DMS79 (cell line): ENCODE data around the gene IFT22.
A peak's percentile ranks its signal among the peaks of the same experiment; 100 is the strongest.
"Not testable (repeated sequence)": the region's sequence is repeated elsewhere in the genome, so short reads cannot be mapped to it uniquely, and the experiment has no call there.

Experiments
- DNase-seq: peaks from one replicate; lab custom pipeline; 2025; lab: John Stamatoyannopoulos, UW

IFT22 gene

DNA sequence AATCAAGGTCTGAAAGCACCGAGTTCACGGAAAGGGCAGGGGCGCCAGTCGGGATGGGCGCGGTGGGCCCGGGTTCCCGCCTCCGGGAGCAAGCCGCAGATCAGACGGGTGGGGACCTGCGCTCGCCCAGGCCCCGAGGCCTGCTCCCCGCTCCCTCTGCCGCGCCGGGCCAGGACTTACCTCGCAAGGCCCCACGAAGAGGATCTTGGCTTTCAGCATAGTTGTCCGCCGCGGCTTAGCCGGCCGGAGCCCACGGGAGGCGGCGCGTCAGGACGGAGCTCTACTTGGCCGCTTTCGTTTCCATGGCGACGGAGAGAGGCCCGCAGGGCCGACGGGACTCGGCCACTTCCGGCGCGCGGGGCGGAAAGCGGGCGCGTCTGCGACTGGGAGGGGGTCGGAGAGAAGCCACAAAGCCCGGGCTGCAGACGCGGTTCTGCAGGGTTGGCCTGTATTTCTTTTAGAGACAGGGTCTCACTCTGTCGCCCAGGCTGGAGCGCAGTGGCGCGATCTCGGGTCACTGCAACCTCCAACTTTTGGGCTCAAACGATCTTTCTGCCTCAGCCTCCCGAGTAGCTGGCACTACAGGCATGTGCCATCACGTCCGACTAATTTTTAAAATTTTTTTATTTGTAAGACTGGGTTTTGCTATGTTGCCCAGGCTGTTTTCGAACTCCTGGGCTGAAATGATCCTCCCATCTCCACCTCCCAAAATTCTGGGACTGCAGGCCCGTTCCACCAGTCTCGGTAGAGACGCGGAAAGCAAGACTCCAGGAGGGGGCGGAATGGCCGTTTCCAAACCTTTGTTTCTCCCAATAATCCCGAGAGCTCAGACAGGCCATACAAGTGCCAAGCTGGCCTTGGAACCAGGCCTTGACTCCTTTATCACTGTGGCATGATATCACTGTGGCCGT lies at the start of gene IFT22:
Gene IFT22 (minus strand): TSS at position 322 of the 911 bp plus-strand sequence. CDS start 103 bp downstream, at position 219.
- DNase-seq = peak; percentile 86

DNA sequence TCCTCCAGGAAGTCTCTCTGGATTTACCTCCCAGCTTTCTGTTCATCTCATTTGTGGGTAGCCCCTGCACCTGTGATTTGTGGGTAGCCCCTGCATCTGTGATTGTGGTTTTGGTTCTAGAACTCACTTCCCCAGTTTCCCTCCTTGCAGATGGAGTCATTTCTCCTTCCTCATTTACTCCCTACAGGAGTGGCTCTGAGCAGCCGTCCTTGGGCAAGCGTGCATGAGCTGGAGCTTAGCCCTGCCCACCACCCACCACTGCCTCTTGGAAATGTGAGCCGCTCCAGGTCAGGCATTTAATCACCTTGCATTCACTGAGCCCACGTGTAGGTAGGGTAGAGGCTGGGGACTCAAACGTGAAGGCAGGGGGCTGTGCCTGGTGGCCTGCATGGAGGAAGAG lies 49.2 kb upstream of the IFT22 start:
- no peak for DNase-seq

DNA sequence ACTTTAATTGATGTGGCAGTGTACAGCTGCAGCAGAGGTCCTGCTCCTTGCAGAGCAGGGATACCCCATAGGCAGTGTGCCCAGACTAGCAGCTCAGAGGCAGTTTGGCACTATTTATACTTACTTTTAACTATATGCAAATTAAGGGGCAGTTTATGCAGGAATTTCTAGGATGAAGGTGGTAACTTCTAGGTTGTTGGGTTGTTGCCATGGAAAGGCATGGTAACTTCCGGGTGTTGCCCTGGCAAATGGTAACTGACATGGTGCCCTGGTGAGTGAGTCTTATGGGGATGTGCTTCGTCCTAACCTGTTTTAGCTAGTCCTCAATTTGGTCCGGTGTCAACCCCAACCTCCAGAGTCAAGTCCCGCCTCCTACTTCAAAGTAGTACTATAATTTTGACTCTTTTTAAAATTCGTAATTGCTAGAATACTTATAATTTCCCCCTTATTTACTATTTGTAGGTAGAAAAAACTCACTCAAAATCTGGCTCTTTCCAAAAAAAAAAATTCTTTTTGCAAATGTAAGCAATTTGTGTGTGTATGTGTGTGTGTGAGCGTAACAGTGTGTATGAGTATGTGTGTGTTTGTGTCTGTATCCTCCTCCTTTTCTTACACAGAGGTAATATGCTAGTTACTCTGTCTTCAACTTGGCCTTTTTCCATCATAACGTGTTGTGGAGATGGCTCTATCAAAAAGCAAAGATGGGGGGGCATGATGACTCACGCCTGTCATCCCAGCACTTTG lies 47.0 kb upstream of the IFT22 start:
- no peak for DNase-seq

DNA sequence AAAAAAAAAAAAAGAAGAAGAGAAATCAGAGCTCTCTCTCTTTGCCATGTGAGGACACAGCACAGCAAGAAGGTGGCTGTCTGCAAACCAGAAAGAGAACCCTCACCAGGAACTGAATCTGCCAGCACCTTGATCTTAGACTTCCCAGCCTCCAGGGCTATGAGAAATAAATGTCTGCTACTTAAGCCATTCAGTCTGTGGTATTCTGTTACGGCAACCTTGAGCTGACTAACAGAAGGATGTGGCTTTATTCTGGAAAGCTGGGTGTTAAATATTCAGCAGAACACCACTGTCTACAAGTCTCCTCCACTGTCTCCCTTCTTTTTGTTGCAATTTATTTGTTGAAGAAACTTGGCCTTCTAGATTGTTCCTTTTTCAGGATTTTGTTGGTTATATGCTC lies 46.1 kb upstream of the IFT22 start:
- DNase-seq = no peak

DNA sequence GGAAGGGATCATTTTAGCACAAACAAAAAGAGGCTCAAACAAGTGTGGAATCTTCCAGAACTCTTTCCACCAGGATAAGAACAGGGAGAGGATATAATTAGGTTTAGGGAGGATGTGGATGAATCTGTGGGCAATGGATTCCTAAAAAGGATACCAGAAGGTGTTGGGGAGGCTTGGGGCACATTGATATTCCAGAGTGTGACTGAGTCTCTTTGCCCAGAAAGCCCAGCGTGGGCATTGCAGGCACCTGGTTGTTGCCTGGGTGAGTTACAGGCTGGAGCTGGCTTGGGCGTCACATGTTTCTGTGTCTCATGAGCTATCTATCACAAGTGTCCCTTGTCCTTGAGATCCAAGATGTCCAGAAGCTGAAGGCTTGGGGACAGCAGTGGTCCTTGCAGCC lies 44.3 kb upstream of the IFT22 start:
- no peak for DNase-seq

DNA sequence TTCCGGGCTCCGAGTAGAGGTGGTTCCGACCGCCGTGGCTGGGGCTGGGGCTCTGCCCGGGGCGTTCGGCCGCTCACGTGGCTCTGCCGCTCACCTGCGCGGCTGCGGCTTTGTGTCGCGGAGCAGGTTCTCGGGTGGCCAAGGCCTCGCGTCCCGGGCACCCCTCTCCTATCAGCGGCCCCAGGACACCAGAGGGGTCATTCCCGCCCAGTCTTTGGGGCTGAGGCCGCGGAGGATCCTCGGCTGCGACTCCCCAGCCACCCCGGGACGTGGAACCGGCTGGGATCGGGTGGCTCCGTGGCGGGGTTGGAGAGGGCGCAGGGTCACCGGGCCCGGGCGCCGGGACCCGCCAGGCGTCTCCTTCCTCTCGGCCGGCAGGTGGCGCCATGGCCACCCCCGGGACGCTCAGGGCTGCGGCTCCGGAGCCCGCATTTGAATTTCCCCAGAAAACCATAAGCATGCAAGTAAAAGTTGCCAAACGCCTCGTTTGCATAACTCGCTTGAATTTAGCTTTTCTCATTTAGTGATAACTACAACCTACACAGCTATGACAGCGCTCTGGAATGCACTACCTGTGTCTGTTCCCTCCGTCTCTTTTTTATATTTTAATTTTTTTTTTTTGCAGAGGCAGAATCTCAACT lies 42.2 kb upstream of the IFT22 start:
- DNase-seq = peak; percentile 16

DNA sequence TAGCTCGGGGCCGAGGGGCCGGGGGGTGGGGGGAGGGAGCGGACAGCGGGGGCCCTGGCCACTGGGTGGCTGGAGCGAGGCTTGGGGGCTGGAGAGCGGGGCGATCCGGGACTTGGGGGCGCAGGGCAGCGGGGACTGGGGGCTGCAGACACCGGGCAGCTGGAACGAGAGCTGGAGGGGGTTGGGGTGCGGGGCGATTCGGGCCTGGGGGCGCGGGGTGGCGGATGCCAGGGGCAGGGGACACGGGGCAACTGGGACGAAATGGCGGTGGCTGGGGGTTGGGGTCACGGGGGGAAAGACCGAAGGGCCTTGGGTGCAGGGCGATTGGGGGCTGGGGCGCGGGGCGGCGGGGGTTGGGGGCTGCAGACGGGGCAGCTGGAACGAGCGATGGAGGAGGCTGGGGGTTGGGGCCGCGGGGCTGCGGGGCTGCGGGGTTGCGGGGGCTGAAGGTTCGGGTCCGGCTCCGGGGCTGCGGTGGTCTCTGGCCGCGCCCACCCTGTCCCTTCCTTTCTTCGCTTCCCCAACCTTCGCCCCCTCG lies 41.7 kb upstream of the IFT22 start:
- no peak for DNase-seq

DNA sequence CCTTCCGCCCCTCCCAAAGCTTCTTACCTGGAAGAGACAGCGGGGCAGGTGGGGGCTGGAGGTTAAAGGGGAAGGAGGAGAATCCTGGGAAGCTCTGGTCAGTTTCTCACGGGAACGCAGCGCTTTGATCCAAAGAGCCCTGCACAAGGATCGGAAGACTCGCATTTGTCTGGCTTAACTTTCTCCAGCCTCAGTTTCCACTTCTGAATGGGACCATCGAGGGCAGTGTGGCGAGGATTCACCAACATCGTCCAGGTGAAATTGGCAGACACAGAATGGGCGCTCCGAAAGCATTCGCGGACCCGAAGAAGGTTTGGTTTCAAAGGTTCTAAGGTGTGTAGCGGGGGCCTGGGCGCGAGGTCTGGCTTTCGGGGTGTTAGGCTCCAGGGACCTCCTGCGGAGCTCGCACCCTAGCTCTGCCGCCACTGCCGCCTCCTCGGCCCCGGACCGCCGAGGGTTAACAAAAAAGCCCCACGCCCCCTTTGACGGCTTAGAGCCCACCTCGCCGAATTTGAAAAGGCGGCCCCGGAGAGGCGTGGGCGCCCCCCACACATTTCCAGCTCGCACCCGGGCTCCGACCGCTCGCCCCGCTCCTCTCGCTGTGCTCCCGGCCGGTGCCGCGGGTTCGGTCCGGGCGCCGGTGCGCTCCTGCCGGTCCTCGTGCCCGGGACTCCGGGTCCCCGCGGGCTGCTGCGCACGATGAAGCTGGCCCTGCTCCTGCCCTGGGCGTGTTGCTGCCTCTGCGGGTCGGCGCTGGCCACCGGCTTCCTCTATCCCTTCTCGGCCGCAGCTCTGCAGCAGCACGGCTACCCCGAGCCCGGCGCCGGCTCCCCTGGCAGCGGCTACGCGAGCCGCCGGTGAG lies 41.0 kb upstream of the IFT22 start, which contains the start of gene COL26A1:
Gene COL26A1 (plus strand): TSS at position 542 of the 862 bp plus-strand sequence. CDS start 158 bp downstream, at position 700.
- DNase-seq = no peak

DNA sequence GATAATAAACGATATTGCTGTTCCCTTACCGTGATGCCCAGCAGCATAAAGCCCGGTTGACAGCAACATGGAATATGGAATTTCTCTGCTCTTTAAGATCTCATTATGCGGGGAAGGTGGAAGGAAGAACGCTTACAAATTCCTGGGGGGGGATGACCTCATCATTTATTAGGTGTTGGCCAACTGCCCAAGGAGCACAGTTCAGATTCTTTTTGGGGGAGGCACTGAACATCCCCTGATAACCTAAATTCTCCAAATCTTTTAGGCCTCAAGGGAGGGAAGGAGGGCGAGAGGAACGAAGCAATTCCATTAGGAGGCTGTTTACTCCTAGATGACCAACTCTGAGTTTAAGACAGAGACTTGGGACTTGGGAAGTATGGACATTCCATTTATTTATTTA lies 35.8 kb upstream of the IFT22 start:
- no peak for DNase-seq

DNA sequence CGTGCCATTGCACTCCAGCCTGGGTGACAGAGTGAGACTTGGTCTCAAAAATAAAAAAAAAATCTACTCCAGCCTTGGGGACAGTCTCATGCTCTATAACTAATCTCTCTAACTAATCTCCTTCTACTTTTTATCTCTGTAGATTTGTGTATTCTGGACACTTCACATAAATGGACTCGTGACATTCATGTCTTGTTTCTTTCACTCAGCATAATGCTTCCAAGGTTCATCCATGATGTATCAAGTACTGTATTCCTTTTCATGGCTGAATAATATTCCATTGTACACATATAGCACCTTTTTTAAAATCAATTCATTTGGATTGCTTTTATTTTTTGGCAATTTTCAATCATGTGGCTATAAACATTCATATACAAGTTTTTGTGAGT lies 31.3 kb upstream of the IFT22 start:
- DNase-seq = no peak

DNA sequence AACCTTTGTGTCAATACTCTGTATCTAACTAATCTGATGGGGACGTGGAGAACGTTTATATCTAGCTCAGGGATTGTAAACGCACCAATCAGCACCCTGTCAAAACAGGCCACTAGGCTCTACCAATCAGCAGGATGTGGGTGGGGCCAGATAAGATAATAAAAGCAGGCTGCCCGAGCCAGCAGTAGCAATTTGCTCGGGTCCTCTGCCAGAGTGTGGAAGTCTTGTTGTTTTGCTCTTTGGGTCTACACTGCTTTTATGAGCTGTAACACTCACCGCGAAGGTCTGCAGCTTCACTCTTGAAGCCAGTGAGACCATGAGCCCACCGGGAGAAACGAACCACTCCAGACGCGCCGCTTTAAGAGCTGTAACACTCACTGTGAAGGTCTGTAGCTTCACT lies 27.7 kb upstream of the IFT22 start:
- not testable (repeated sequence) for DNase-seq

DNA sequence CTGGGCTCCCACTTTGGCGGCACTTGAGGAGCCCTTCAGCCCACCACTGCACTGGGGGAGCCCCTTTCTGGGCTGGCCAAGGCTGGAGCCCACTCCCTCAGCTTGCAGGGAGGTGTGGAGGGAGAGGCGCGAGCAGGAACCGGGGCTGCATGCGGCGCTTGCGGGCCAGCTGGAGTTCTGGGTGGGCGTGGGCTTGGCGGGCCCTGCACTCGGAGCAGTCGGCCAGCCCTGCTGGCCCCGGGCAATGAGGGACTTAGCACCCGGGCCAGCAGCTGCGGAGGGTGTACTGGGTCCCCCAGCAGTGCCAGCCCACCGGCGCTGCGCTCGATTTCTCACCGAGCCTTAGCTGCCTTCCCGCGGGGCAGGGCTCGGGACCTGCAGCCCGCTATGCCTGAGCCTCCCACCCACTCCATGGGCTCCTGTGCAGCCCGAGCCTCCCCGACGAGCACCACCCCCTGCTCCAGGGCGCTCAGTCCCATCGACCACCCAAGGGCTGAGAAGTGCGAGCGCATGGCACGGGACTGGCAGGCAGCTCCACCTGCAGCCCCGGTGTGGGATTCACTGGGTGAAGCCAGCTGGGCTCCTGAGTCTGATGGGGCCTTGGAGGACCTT lies 26.9 kb upstream of the IFT22 start:
- DNase-seq = not testable (repeated sequence)

DNA sequence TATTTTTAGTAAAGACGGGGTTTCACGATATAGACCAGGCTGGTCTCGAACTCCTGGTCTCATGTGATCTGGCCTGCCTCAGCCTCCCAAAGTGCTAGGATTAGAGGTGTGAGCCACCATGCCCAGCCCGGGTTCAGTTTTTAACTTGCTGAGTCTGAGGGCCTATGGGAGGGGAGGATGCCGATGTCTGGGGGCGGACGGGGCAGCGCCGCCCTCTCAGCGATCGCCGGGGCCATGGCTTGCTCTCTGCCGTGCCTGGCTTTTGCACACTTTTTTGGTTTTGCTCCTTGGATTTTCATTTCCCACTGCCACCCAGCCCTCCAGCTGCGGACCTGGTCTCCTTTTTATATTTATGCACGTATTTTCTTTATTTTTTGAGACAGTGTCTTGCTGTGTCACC lies 25.9 kb upstream of the IFT22 start:
- DNase-seq = no peak

DNA sequence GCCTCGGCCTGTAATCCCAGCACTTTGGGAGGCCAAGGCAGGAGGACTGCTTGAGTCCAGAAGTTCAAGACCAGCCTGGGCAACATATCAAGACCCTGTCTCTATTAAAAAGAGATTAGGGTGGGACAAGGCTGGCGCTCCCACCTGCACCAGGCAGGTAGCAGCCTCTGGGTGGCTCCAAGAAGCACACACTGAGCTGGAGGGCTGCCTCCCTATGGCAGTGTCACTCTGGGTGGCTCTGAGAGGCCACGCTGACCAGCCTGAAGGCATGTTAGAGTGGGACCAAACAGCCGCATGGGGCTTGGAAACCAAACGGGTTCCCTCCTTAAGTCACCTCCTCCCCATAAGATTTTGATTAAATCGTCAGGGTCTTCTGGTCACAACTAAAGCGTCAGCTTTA lies 21.3 kb upstream of the IFT22 start:
- no peak for DNase-seq

DNA sequence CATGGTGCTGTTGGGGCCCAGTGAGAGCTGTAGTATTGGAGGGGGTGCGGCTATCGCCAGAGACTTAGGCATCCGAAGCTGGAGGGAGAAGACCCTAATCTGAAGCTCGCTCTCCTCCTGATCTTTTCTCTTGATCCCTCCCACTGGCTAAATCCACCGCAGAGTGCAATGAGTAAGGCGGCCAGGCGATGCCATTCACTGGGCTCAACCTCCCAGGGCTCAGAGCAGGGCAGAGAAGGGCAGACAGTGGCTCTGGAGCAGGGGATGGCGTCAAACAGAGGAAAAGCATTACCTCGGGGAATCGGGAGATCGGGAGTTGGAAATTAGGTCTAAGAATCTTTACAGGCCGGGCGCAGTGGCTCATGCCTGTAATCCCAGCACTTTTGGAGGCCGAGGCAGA lies 18.8 kb upstream of the IFT22 start:
- DNase-seq = no peak

DNA sequence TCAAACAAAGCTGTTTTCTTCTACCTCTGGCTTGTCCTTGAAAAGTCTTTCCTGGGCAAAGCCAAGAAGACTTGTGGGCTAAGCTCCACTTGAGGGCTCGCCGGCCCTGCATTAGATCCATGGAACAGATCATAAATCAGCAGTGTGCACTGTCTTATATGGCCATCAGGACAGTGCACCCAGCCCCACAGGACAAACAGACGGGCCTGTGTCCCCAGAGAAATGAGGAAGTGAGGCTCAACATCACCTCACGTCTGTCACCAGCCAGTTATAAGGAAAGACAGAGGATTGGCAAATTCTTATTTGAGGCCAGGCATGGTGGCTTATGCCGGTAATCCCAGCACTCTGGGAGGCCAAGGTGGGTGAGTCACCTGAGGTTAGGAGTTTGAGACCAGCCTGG lies 12.3 kb upstream of the IFT22 start:
- no peak for DNase-seq

DNA sequence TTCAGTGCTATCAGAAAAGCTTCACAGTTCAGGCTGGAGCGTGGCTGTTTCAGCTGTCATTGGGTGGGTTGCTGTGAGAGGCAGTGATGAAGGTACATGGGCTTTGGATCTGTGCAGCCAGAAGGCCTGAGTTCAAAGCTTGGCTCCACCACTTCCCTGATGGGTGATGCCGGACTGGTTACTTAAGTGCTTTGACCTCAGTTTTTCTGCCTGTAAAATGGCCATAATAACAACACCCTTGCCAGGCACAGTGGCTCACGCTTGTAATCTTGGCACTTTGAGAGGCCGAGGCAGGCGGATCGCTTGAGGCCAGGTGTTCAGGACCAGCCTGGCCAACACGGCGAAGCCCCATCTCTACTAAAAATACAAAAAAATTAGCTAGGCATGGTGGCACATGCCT lies 10.4 kb upstream of the IFT22 start:
- no peak for DNase-seq

DNA sequence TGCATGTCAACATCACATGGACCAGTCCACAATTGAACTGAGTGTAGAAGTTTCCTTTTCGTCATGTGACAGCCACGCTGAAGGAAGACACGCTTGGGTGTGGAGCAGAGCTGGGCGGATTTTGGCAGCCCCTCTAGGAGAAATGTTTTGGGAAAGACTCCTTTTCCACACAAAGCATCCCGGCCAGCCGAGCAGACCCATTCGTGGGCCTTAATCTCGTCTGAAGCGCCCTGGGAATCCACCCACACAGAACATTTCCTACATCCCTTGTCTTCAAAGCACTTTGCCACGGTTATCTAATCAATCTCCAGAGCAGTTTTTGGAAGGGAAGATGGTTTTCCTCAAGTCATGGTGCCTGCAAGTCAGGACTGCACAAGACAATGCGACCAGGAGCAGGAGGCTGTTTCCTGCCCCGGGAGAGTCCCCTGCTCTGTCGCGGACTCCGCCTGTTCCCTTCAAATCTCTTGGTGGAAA lies 8.4 kb upstream of the IFT22 start:
- DNase-seq = no peak

DNA sequence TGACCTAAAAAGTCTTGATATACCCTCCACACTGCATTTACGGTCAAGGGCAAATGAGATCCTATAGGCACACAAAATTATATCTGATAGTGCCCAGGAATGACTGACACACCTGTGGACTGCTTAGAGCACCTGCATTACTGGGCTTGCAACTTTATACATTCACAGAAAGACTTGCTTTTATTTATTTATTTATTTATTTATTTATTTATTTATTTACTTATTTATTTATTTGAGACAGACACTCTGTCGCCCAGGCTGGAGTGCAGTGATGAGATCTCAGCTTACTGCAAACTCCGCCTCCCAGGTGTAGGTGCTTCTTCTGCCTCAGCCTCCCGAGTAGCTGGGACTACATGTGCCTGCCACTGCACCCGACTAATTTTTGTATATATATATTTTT lies 6.5 kb upstream of the IFT22 start:
- no peak for DNase-seq

DNA sequence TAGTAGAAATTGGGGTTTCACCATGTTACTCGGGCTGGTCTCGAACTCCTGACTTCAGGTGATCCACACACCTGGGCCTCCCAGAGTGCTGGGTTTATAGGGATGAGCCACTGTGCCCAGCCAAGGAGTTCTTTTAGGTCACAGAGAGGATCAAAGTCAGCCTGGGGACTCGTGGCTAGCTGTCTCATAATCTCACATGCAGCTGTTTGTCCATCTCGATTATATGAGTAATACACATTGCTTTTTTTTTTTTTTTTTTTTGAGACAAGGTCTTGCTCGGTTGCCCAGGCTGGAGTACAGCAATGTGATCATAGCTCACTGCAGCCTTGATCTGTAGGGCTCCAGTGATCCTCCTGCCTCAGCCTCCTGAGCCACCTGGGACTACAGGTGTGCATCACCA lies 2.2 kb downstream of the IFT22 start:
- DNase-seq = no peak

DNA sequence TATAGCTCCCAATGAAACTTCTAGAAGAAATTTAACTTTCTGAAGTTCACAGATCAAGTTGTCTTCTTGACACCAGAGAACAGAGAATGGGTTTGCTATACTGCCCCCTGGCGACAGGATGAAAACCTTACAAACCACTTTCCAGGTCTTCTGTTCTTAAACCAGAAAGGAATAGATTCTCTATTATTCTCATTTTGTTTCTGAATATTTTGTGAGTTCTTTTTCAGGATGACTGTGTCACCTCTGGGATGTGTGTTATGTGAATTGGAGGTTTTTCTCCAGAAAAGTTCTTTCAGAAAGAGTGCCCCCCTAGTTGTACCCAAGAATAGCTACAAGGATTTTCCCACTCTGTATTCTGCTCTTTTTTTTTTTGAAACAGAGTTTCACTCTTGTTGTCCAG lies 6.3 kb downstream of the IFT22 start:
- no peak for DNase-seq
